Loucy (cell line): Measurements from ENCODE around the gene ANKRD18B.
"Not testable (repeated sequence)": the region's sequence is repeated elsewhere in the genome, so short reads cannot be mapped to it uniquely, and the experiment has no call there.

Experiments
- H2AFZ ChIP-seq: fragments of 200-600 bp; sonication (generic); 2 replicates; pipeline ENCODE4 v1.6.0; 2016; ENCODE audit warnings: antibody characterized with exemption, mild to moderate bottlenecking, low read length, moderate library complexity
- H3F3A ChIP-seq: fragments of 200-600 bp; 2 replicates; pipeline ENCODE4 v1.6.0; 2016; ENCODE audit warnings: antibody characterized with exemption, low read depth, mild to moderate bottlenecking
- H3K27me3 ChIP-seq: fragments of 200-600 bp; sonication (generic); 2 replicates; pipeline ENCODE4 v1.6.1; 2014; ENCODE audit warnings: low read length, mild to moderate bottlenecking; ENCODE audit not compliant: insufficient read depth, poor library complexity, severe bottlenecking
- H3K36me3 ChIP-seq: fragments of 200-600 bp; sonication (generic); 2 replicates; pipeline ENCODE4 v1.6.1; 2016; ENCODE audit warnings: low read length; ENCODE audit not compliant: insufficient read depth
- H3K4me1 ChIP-seq: fragments of 200-600 bp; sonication (generic); 2 replicates; pipeline ENCODE4 v1.5.1; 2014; ENCODE audit warnings: low read length, mild to moderate bottlenecking; ENCODE audit not compliant: insufficient read depth, poor library complexity, severe bottlenecking
- H3K4me2 ChIP-seq: fragments of 200-600 bp; sonication (generic); 2 replicates; pipeline ENCODE4 v1.6.0; 2014; ENCODE audit warnings: antibody characterized with exemption, low read length, low read depth, mild to moderate bottlenecking; ENCODE audit not compliant: poor library complexity, severe bottlenecking
- H3K4me3 ChIP-seq: fragments of 200-600 bp; sonication (generic); 2 replicates; pipeline ENCODE4 v1.5.1; 2014; ENCODE audit warnings: low read length, mild to moderate bottlenecking, mixed read lengths; ENCODE audit not compliant: poor library complexity, severe bottlenecking
- H3K79me2 ChIP-seq: fragments of 200-600 bp; sonication (generic); 2 replicates; pipeline ENCODE4 v1.6.1; 2014; ENCODE audit warnings: low read length; ENCODE audit not compliant: insufficient read depth
- H3K9ac ChIP-seq: fragments of 200-600 bp; sonication (generic); 2 replicates; pipeline ENCODE4 v1.6.0; 2014; ENCODE audit warnings: mild to moderate bottlenecking, low read depth, low read length, moderate library complexity; ENCODE audit not compliant: poor library complexity, severe bottlenecking
- H3K9me2 ChIP-seq: fragments of 200-600 bp; sonication (generic); replicated peaks from 2 replicates; pipeline ENCODE4 v1.6.1; 2016; ENCODE audit warnings: low read depth, low read length, mixed read lengths
- H3K9me3 ChIP-seq: fragments of 200-600 bp; sonication (generic); 2 replicates; pipeline ENCODE4 v1.6.1; 2014; ENCODE audit warnings: mild to moderate bottlenecking, antibody characterized with exemption, low read length, low read depth; ENCODE audit not compliant: insufficient read depth
- H4K20me1 ChIP-seq: fragments of 200-600 bp; sonication (generic); 2 replicates; pipeline ENCODE4 v1.6.0; 2014; ENCODE audit warnings: antibody characterized with exemption, low read length, mild to moderate bottlenecking; ENCODE audit not compliant: insufficient read depth, poor library complexity, severe bottlenecking
- CTCF ChIP-seq: fragments of 200-600 bp; sonication (generic); conservative IDR thresholded peaks from 2 replicates; pipeline ENCODE4 v1.5.1; 2014; ENCODE audit warnings: mild to moderate bottlenecking, antibody characterized with exemption, low read length
- EZH2phosphoT487 ChIP-seq: fragments of 200-600 bp; IDR thresholded peaks from 2 replicates; pipeline ENCODE4 v1.6.1; 2018; ENCODE audit warnings: antibody characterized with exemption, mild to moderate bottlenecking, moderate library complexity, borderline replicate concordance

Gene ANKRD18B

GRCh38 chr9:33523397-33524305, at the start of gene ANKRD18B:
Gene ANKRD18B (plus strand): TSS chr9:33524251. CDS start chr9:33524490, 239 bp downstream.
- not testable (repeated sequence) for H3K79me2 ChIP-seq, H3K27me3 ChIP-seq, H3K9ac ChIP-seq, H3K4me2 ChIP-seq, H3K9me3 ChIP-seq, H3K4me1 ChIP-seq, H3K4me3 ChIP-seq, H3K36me3 ChIP-seq, H4K20me1 ChIP-seq, H3F3A ChIP-seq, H2AFZ ChIP-seq, H3K9me2 ChIP-seq

GRCh38 chr9:33475357-33475756, 48.7 kb upstream of the ANKRD18B start:
- Histone ChIP-seq H4K20me1 (peaks cover 16% of the 10 kb centered on the region), H3K9ac (no peak overlapping the region), H3K79me2 (peaks cover 32% of the 10 kb centered on the region), H3F3A (no peaks in the 10 kb centered on the region), H3K9me2 (no peaks in the 10 kb centered on the region), H3K27me3 (no peaks in the 10 kb centered on the region), H3K4me3 (no peak overlapping the region), H3K4me1 (peaks cover 12% of the 10 kb centered on the region), H2AFZ (no peak overlapping the region), H3K9me3 (no peaks in the 10 kb centered on the region), H3K36me3 (peaks cover 16% of the 10 kb centered on the region; the same call in 1 of the 2 replicates), H3K4me2 (no peak overlapping the region)
- TF ChIP-seq CTCF (no peak), EZH2phosphoT487 (no peak)

- no peak overlapping the region for H2AFZ ChIP-seq
- H3K79me2 ChIP-seq, result peaks cover 27% of the 10 kb centered on the region
- H4K20me1 ChIP-seq, result peaks cover 16% of the 10 kb centered on the region
- H3K4me1 ChIP-seq, result peaks cover 12% of the 10 kb centered on the region
- H3K27me3 ChIP-seq, result no peaks in the 10 kb centered on the region
- no peak for TF ChIP-seq EZH2phosphoT487
- no peak for TF ChIP-seq CTCF
- no peaks in the 10 kb centered on the region for H3F3A ChIP-seq
- peaks cover 9% of the 10 kb centered on the region; the same call in 1 of the 2 replicates for H3K36me3 ChIP-seq
- no peak overlapping the region for H3K9ac ChIP-seq
- H3K4me3 ChIP-seq, result no peak overlapping the region
- H3K9me3 ChIP-seq, result no peaks in the 10 kb centered on the region
- no peak overlapping the region for H3K4me2 ChIP-seq
- no peaks in the 10 kb centered on the region for H3K9me2 ChIP-seq
Measured at GRCh38 chr9:33476503-33476902, 47.5 kb upstream of the ANKRD18B start.
